Activated CD4-positive, CD25-positive, alpha-beta regulatory T cell (primary cell): ENCODE measurements around the gene SLC11A2.

Experiments used
- DNase-seq, 4 experiments: peaks; one replicate each; lab custom pipeline; 2025; lab: John Stamatoyannopoulos, UW

SLC11A2 gene

DNA sequence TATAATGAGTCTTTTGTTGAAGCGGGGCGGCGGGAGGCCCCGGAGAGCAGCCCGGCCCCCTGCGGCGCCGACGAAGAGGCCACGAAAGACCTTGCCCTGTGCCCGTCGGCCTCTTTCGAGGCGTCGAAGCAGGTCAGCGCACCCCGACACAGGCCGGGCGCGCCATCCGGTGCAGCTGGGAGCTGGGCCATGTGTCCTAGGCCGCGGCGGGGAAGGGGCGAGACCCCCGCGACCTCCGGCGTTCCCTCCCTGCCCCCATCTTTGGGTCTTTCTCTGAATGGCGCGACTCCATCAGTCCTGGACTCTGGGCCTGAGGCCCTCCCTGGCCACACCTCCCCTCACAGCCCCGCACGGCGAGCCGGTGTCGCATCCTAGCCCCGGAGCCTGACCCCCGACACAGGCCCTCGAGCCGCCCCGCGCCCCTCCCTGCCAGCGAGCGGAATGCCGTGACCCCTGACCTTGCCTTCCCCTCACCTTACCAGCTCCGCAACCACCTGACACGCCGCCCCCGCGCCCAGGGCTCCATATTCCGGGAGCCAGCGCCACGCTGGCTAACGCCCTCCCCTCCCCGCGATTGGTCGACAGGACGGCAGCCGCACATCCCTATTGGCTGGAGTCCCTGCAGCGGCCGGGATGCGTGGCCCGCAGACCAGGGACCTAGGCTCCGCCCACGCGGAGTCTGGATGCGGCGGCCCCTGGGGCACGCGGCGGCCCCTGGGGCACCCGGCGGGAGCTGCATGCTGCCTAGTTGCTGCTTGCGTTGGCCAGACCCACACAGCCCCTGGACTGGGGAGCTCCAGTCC is at the start of gene SLC11A2:
Gene SLC11A2, minus strand, starts transcription at position 549 of the 803 bp plus-strand sequence. CDS start 15,656 bp downstream, outside the sequence.
- DNase-seq, result peak; percentile 72 to 80 (median 78)

DNA sequence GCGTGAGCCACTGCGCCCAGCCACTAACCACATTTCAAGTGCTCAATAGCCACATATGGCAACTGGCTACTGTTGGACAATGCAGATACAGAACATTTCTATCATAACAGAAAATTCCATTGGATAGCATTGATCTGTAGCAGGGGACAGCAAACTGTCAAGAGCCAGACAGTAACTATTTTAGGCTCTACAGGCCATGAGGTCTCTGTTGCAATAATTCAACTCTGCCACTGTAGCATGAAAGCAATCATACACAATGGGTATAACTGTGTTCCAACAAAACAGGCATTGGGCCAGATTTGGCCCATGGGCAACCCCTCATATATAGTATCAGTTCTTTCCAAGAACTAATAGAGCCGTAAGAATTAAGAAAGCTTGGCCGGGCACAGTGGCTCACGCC is 49.2 kb upstream of the SLC11A2 start:
- DNase-seq, result no peak

DNA sequence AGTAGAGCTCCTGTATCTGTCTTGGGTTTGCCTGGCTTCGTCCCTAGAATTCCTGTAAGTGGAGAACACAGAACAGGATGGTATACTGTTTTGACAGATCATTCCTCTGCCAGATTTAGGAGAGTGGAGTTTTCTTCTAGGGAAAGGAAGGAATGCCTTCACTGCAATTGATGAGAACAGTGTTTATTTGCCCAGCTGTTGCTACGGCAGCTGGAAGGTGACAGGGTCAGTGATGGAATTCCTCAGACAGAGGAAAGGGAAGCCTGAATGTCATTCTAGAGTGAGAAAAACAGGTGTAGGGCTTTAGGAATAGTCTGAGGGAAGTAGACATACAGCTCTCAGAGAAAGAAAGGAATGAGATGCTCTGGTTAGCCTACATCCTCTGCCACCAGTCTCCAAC is 45.5 kb upstream of the SLC11A2 start:
- no peak for DNase-seq

DNA sequence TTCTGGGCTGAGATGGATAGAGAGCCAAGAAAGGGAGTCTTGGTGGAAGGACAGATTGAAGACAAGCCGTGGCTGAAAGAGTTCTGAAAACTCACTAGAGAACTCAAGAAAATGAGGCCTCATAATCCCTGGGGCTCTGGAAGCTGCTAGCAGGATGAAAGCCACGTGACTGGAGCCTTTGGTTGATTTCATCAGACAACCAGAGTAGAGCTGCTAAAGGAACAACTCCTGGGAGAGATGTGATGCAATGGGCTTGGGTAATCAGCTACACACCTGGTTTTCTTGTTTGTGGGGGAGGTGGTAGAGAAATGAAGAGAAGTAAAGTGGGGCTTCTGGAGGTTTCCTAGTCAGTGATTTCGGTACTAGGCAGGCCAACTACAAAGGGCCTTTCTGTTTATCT is 43.8 kb upstream of the SLC11A2 start:
- DNase-seq, result no peak

DNA sequence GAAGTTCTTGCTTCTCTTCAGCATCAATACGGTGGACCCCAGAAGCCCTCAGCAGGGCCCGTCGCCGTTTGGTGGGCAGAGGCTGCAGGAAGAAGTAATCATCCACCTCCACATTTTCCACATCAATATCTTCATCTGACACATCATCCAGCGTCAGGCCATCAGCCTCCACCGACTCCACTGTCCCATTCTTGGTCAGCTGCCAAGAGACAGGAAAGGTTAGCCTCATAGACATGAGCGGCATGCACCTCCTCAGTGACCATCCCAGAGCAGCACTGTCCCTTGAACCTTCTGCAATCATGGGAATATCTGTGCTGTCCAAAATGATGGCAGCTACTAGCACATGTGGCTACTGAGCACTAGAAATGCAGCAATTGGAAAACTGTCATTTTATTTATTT is 41.6 kb upstream of the SLC11A2 start:
- DNase-seq, result no peak

DNA sequence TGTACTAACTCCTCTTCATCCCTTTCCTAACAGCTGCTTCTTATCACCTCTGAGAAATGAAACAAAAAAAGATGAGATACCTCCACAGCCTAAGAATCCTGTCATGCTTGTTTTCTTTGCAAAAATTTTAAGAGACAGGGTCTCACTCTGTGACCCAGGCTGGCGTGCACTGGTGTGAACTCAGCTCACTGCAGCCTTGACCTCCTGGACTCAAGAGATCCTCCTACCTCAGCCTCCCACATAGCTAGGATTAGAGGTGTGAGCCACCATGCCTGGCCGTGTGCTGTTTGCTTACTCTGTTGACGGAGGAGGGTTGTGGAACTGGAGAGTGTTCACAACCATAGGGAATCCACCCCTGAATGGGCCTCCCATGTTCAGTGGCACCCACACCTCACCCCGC is 41.0 kb upstream of the SLC11A2 start:
- DNase-seq, result no peak

DNA sequence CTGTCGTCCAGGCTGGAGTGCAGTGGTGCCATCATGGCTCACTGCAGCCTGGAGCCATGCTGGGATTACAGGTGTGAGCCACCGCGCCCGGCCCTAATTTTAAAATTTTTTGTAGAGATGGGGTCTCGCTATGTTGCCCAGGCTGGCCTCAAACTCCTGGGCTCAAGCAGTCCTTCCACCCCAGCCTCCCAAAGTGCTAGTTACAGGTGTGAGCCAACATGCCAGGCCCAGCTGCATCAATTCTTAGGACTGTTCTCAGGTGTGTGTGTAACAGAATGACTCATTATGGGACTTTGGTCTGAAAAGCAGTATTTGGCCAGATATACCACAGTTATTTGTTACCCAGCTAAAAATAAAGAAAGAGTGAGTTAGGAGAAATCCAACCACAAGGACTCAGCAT is 39.3 kb upstream of the SLC11A2 start:
- DNase-seq, result no peak

DNA sequence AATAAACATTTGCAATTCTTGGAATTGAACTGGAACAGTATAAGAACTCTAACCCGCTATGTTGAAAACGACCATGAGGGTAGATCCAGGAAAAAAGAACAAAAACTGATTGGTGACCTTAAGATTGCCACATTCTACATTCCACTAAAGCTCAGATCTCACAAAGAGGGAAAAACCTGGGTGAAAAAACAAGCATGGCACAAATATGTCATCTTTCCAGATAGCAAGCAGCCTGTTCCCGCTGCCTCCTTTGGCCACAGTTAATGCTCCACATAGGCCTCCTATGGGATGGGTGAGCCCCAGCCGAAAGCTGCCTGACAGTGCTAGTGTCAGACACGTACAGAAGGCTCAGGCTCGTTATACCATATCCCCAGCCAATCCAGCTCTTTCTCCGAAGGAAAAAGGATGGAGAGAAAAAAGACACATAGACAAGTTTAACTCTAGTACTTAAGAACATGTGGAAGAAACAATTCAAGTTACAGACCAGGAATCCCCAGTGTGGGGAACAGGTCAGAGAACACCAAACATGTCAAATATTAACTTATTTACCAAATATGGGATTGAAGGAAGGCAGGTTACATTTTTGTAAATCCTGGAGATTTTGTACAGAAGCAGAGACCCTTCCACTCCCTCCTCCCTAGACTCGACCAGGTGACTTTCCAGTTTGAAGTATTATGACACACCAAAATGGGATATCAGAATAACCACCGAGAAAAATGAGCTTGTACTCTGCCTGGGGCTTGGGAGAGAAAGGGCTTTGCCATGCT is 36.6 kb upstream of the SLC11A2 start:
- DNase-seq, result no peak

DNA sequence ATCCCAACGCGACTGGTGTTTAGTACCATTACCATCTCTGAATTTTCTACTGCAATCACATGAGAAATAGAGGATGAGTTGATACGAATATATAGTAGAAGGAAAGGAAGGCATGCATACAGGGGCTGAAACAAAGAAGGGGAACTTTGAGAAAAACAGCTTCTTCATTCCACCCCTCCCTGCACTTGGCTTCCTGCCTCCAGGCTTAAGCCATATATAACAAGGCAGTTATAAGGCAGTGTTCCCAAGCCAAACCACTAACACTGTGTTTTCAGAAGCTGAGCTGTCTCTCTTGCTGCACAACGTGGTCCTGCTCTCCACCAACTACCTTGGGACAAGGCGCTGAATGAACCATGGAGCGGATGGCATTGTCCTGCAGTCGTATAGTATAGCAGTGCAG is 32.9 kb upstream of the SLC11A2 start:
- DNase-seq, result no peak

DNA sequence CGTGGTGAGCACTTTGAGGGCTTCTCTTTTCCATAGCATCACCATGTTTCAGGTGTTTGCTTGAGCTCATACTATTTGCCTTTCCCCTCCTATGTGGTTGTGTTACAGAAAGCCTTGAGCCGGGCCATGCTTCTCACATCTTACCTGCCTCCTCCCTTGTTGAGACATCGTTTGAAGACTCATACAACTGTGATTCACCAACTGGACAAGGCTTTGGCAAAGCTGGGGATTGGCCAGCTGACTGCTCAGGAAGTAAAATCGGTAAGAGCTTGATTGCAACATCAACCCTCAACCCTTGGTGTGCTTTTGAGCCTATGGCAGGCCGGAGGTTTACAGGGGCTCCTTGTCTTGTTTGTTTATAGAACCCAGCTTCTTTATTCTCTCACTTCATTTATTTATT is 30.1 kb upstream of the SLC11A2 start:
- DNase-seq, result no peak

DNA sequence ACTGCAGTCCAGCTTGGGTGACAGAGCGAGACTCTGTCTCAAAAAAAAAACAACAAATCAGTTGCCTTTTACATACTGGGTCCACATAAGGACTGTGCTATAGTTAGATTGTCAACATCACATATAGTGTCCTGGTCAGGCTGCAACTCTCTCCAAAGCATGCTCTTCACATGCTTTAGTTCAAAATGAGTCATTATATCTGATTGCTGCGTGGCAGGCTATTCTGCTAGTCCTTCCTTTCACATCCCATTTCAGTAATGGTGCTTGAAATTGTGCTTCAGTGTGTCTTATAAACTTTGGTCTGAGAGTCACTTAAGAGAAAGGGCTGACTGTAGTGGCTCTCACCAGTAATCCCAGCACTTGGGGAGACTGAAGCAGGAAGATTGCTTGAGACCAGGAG is 28.9 kb upstream of the SLC11A2 start:
- DNase-seq, result no peak

DNA sequence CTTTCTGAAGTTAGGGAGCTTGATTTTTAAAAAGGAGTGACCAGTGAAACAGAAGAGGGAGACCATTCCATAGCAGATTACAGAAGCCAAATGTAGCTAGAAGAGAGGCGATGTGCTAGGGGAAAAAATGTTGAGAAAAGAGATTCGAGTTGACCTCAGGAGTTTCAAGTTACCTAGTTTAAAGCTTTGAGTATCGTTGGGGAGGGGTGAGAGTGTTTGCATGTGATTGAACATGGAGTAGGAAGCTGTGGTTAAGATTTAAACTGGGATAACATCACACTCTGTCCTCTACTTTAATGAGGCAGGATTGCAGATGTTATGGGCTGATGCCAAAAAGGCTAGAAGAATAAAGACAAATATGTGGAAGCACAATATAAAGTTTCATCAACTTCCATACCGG is 25.6 kb upstream of the SLC11A2 start:
- DNase-seq, result no peak

DNA sequence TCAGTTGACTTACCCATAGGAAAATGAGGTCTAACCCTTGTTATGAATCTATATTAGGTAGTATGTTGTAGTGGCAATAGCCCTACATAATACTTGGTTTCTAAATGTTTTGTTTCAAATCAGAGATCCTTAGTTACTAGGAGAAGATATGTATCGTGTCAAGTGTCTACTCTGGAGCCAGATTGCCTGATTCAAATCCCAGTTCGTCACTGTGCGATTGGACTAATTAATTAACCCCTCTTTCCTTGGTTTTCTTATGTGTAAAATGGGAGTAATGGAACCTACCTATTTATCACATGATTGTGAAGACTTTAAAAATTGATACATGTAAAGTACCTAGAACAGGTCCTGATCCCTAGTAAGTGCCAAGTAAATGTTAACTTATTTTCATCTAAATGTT is 23.3 kb upstream of the SLC11A2 start:
- DNase-seq, result no peak

DNA sequence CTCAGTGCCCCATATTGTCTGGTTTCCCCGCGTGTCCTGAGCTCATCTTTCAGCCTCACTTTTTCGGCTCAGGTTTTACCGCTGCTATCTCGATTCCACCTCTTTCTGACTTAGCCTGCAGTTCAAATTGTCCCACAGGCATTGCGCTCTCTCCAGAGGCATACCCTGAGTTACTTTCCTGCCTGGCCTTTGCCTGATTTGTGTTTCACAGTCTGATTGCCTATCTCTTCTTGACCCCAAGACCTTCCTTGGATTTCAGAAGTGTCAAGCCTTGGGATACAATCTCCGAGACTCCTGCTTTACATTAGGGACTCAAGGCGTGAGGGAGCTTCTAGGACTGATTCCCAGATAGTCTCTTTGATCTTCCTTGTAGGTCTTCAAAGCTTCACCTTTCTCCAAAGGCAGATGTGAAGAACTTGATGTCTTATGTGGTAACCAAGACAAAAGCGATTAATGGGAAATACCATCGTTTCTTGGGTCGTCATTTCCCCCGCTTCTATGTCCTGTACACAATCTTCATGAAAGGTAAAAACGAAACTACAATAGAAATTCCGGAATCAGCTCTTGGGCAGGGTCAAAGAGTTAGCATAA is 22.6 kb upstream of the SLC11A2 start:
- DNase-seq, result no peak

DNA sequence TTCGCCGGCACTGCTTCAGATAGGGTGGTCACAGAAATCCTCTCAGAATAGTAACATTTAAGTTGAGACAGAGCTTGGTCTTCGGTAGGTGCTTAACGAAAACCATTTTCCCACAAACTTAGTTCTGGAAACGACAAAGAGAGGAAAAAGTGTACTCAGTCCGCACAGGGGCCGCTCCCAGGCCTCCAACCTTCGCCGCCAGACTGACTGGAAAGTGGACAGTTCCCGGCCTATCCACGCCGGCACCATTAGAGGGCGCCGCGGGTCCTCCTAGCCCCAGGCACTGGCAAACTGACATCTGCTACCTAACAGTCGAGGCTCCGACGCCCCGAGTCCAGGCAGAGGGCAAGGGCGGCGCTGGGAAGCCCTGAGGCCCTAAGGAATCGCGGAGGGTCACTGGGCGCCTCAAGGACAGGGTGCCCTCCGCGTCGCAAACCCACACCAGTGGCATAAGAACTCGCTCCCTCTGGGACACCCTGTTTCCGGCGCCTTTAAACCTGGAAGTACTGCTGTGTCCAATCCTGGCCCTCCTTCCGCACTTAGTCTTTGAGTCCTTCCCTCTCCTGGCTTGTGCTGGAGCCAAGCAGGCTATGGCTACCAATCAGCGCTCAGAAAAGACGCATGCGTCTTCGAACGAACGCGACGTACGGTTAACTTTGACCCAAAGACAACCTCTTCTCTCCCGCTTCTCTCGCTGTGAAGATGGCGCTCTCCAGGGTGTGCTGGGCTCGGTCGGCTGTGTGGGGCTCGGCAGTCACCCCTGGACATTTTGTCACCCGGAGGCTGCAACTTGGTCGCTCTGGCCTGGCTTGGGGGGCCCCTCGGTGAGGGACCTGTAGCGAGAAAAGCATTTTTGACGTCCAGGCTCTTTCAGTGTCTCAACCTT is 21.7 kb upstream of the SLC11A2 start, which contains the start of gene LETMD1:
Gene LETMD1, plus strand, starts transcription at position 673 of the 886 bp plus-strand sequence. Its CDS starts 30 bp downstream, at position 703.
- DNase-seq, result peak; percentile 73 to 82 (median 80)

DNA sequence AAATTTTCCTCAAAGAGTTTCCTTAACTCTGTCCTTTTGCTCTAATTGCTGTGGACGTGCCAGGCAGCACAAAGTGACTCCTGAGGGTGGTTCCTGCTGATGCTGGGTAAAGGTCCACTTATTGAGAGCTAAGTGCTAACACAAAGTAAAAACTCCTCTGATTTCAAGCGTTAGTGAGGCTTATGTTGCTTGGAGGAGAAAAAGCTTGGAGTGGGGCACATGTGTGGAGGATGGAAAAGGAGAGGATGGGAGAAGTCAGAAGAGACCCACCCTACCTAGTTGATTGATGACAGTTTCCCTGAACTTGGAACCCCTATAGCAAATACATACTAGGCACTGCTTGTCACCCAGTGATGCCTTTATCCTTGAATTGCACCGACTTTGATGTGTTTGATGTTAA is 10.1 kb upstream of the SLC11A2 start:
- DNase-seq, result no peak

DNA sequence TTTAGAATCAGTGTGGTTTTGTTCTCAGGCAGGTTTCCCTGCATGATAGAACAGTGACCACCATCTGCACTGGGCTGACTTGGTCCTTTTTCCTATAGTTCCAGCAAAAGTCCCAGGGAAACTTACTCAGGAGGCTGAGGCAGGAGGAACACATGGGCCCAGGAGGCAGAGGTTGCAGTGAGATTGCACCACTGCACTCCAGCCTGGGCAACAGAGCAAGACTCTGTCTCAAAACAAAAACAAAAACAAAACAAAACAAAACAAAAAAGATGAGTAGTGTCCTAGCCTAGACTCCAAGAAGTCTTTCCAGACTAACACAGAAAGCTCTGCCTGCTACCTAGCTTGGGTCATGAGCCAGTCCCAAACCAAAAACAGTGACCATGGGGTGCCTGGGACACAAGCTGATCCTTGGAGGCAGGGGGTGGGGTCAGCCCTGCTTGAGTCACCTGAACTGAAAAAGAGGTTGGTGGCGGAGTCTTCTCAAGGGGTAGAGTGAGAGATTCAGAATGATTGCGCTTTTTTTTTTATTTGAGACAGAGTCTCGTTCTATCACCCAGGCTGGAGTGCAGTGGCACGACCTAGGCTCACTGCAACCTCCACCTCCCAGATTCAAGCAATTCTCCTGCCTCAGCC is 7.4 kb upstream of the SLC11A2 start:
- no peak for DNase-seq

DNA sequence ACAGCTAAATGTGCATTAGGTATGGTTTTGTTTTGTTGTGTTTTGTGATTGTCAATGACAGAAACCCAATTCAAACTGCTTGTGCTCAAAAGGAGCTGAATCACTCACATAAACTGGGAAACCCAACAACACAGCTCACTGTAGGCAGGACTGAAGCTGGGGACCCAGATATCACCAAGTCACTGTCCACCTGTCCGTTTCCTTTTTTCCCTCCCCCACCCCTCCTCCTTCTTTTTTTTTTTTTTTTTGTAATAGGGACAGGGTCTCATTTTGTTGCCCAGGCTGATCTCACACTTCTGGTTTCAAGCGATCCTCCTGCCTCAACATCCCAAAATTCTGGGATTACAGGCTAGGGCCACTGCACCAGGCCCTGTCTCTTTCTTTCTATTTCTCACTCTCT is 6.9 kb upstream of the SLC11A2 start:
- DNase-seq, result no peak

DNA sequence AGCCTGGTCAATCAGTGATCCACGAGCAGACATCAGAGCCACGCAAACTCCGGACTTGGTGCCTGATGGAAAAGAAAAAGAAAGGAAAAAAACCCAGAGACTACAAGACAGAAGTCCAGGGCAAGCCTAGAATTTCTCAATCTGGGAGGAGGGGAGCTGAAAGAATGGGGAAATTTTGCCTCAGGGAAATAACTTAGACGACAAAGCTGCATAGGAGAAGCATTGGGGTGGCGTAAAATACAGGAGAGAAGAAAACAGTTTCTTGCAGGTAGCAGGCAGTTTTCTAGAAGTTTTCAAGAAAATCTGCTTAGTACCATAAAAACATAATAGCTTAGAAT is 2.6 kb upstream of the SLC11A2 start:
- no peak for DNase-seq

DNA sequence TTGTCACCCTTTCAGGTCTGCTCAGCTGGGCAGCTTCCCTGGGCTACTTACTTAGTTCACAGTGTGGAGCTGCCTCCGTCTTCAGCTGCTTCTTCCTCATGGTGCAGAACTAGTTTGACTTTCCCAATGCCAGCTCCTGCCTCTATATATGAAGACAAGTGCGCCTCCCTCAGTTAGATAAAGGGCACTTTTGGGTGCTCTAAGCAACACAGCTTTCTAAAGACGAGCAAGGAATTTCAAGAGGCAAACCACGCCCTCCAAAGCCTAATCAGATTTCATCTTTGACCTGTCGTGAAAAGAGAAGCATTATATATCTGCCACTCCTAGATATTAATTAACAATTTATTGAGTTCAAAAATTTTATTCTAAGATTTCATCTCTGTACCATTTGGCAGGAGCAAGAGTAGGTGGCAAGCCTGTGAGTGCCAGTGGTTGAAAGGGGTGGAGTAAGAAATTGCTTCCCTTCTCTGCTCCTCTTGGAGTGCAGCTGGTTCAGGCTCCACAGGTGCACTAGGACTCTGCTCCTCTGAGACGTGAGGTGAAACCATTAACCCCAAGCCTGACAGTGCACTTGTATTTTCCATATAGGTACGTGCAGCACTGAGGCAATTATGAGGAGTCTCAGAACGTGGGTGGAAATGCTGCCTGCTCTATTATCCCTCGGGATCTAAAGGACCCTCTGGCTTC is 2.1 kb upstream of the SLC11A2 start:
- no peak for DNase-seq

DNA sequence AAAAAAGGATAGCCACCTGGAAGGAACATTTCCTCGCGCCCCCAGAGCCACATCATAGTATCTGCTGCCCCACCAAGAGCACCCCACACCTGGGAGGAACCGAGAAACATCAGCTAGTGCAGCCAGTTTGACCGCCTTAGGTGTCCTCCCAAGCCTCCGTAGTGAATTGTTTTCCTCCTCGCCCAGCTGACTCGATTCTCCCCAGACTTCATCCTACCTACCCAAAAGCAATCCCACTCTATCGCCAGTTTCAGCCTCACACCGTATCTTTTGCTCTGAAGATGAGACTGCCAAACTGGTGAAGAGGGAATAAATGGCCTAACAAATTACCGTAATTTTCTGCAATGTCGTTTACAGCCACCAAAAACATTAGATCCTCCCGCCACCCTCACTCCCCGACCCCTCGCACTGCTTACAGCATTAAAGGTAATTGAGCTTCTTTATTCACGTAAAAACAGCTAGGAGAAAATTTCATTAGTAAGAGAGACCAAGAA is 1.2 kb upstream of the SLC11A2 start:
- no peak for DNase-seq
